Measurements from ENCODE around the gene RNGTT. TPM values are rescaled to one million over a fixed set of nuclear protein-coding genes. Genes with fewer than 3 reads are reported as not detected.

Gene RNGTT
- total RNA-seq, 1 donor from 2014 or later: 11.4 TPM

GRCh38 chr6:88619951-88620350 is 343.5 kb downstream of the RNGTT start:
- Histone ChIP-seq H3K27ac (no peak overlapping the region), H3K4me1 (no peaks in the 10 kb centered on the region), H3K4me3 (no peak overlapping the region), H3K9me3 (no peaks in the 10 kb centered on the region), H3K27me3 (ENCODE audit: low read depth) (no peaks in the 10 kb centered on the region), H3K36me3 (no peaks in the 10 kb centered on the region)
- ATAC-seq: no peak
- DNase-seq: no peak
- no peak for TF ChIP-seq CTCF (IDR thresholded peaks at IDR 0.05)
- intact Hi-C loops (cut with DNase I): no loop called here

DNA sequence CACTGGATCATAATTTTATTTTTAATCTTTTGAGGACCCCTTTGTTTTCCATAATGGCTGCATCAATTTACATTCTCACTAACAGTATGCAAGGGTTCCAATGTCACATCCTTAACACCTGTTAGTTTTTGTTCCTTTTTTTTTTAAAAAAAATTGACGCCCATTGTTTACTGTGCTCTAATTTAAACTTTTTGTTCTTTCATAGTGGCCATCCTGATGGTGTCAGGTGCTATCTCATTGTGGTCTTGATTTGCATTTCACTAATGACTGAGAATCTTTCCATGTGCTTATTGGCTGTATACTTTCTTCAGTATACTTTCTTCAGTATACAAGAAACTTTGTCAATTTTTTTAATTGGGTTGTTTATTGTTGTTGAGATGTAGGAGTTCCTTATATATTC is 347.0 kb downstream of the RNGTT start:
- intact Hi-C loops (cut with DNase I): no loop called here
- Histone ChIP-seq H3K27ac (no peak overlapping the region), H3K36me3 (no peaks in the 10 kb centered on the region), H3K27me3 (ENCODE audit: low read depth) (no peaks in the 10 kb centered on the region), H3K9me3 (no peaks in the 10 kb centered on the region), H3K4me3 (no peak overlapping the region), H3K4me1 (no peaks in the 10 kb centered on the region)
- ATAC-seq: no peak
- DNase-seq: no peak
- no peak for TF ChIP-seq CTCF (IDR thresholded peaks at IDR 0.05)

GRCh38 chr6:88614316-88614877 is 349.0 kb downstream of the RNGTT start:
- intact Hi-C loops (cut with DNase I): no loop called here
- Histone ChIP-seq H3K9me3 (no peaks in the 10 kb centered on the region), H3K36me3 (no peaks in the 10 kb centered on the region), H3K4me3 (no peak overlapping the region), H3K27me3 (ENCODE audit: low read depth) (no peaks in the 10 kb centered on the region), H3K27ac (no peak overlapping the region), H3K4me1 (no peaks in the 10 kb centered on the region)
- DNase-seq: no peak
- ATAC-seq: no peak
- no peak for TF ChIP-seq CTCF (IDR thresholded peaks at IDR 0.05)

DNA sequence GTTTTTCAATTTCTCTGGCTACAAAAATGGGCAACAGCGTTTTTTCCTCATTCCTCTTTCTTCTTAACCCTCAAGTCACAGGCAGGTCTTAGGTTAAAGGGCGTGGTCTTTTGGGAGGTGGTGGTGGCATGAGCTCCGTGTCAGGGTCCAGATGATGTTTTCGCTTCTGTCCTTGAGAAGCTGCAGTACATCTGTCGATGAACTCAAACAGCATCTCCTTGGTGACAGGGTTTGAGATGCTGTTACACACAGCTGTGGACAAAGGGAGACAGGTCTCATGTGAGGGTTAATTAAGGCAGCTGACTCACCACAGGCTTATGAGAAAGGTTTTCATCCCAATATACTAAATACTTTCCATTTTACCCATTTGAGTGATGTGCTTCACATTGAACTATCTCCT is 350.8 kb downstream of the RNGTT start:
- H3K9me3 ChIP-seq: no peaks in the 10 kb centered on the region
- no peak overlapping the region for H3K27ac ChIP-seq
- DNase-seq (no peak), ATAC-seq (no peak)
- no peak for TF ChIP-seq CTCF (IDR thresholded peaks at IDR 0.05)
- H3K27me3 ChIP-seq (ENCODE audit: low read depth): no peaks in the 10 kb centered on the region
- H3K36me3 ChIP-seq: no peaks in the 10 kb centered on the region
- H3K4me1 ChIP-seq: no peaks in the 10 kb centered on the region
- intact Hi-C loops (cut with DNase I): no loop called here
- no peak overlapping the region for H3K4me3 ChIP-seq

DNA sequence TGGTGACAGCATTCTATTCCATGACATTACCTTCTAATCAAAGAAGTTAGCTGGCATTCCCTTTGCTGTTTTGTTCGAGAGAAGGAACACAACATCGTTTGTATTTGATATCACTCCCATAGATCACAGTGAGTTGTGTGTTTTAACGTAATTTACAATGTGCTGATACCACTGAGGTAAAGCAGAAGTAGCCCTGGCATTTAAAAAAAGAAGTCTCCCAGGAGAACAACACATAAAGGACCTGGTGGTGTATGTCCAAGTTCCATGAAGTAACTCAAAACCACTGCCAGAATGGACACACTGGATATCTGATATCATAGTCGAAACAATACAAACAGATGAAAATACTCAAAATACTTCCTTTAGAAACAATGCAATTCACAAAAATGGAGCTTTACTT is 351.7 kb downstream of the RNGTT start:
- Histone ChIP-seq H3K27ac (no peak overlapping the region), H3K4me1 (no peaks in the 10 kb centered on the region), H3K9me3 (no peaks in the 10 kb centered on the region), H3K27me3 (ENCODE audit: low read depth) (no peaks in the 10 kb centered on the region), H3K36me3 (no peaks in the 10 kb centered on the region), H3K4me3 (no peak overlapping the region)
- intact Hi-C loops (cut with DNase I): no loop called here
- DNase-seq (no peak), ATAC-seq (no peak)
- no peak for TF ChIP-seq CTCF (IDR thresholded peaks at IDR 0.05)

- intact Hi-C loops (cut with DNase I): no loop called here
- H3K36me3 ChIP-seq: no peaks in the 10 kb centered on the region
- ATAC-seq: no peak
These were observed 353.4 kb downstream of the RNGTT start for GRCh38 chr6:88609983-88610382.

More at GRCh38 chr6:88609983-88610382, 353.4 kb downstream of the RNGTT start:
- Histone ChIP-seq H3K27ac (no peak overlapping the region), H3K9me3 (no peaks in the 10 kb centered on the region), H3K27me3 (ENCODE audit: low read depth) (no peaks in the 10 kb centered on the region), H3K4me1 (no peaks in the 10 kb centered on the region), H3K4me3 (no peak overlapping the region)
- TF ChIP-seq CTCF (IDR thresholded peaks at IDR 0.05): no peak
- DNase-seq: no peak
